Subcutaneous abdominal adipose tissue (tissue), 5 donors: ENCODE data around the gene GTSE1.

ENCODE experiments used
- H3K27ac ChIP-seq: one replicate; pipeline ENCODE4 v1.7.0; 2013; ENCODE audit warnings: low read depth, mild to moderate bottlenecking, inconsistent platforms, low read length, moderate library complexity
- H3K27me3 ChIP-seq, 5 donors: one replicate each; pipeline ENCODE4 v1.7.0; 2013; ENCODE audit warnings: low read length in 5 of 5, inconsistent platforms in 1 of 5; ENCODE audit not compliant: control insufficient read depth in 5 of 5, insufficient read depth in 4 of 5
- H3K36me3 ChIP-seq, 5 donors: one replicate each; pipeline ENCODE4 v1.7.0; 2013; ENCODE audit warnings: low read length in 5 of 5; ENCODE audit not compliant: control insufficient read depth in 5 of 5, insufficient read depth in 5 of 5
- H3K4me1 ChIP-seq, 5 donors: one replicate each; pipeline ENCODE4 v1.7.0; 2013; ENCODE audit warnings: low read length in 5 of 5, mild to moderate bottlenecking in 3 of 5, moderate library complexity in 1 of 5; ENCODE audit not compliant: control insufficient read depth in 5 of 5, insufficient read depth in 5 of 5
- H3K4me3 ChIP-seq, 5 donors: one replicate each; pipeline ENCODE4 v1.7.0; 2013; ENCODE audit warnings: low read length in 5 of 5, low read depth in 1 of 5
- H3K9ac ChIP-seq, 5 donors: one replicate each; pipeline ENCODE4 v1.7.0; 2013; ENCODE audit warnings: low read length in 5 of 5, mild to moderate bottlenecking in 4 of 5, moderate library complexity in 3 of 5
- H3K9me3 ChIP-seq, 5 donors: one replicate each; pipeline ENCODE4 v1.7.0; 2013; ENCODE audit warnings: low read length in 5 of 5; ENCODE audit not compliant: control insufficient read depth in 5 of 5
- donor health status: healthy.
- donor health status: healthy.
- donor health status: healthy.
- donor health status: healthy.
- donor health status: healthy.

Gene GTSE1

DNA sequence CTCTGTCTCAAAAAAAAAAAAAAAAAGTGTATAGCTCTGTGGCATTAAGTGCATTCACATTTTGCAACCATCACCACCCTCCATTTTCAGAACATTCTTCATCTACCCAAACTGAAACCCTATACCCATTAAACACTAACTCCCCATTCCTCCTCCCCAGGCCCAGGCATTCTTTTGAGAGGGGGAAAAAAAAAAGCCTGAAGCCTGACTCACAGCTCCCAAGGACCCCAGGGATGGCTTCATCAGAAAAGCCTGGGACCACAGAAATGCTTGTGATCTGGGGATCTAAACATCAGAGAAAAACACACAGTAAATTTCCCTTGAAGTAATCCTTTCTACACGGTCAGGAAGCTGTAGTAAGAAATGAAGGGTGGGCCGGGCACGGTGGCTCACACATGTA is 10.7 kb upstream of the GTSE1 start:
- Histone ChIP-seq H3K4me3 (no peak overlapping the region), H3K27ac (no peak overlapping the region), H3K9me3 (no peaks in the 10 kb centered on the region), H3K36me3 (peaks cover 3 to 95% (median 83%) of the 10 kb centered on the region in 5 donors), H3K27me3 (no peaks in the 10 kb centered on the region), H3K9ac (no peak overlapping the region), H3K4me1 (peaks cover 2 to 29% (median 27%) of the 10 kb centered on the region in 5 donors)

DNA sequence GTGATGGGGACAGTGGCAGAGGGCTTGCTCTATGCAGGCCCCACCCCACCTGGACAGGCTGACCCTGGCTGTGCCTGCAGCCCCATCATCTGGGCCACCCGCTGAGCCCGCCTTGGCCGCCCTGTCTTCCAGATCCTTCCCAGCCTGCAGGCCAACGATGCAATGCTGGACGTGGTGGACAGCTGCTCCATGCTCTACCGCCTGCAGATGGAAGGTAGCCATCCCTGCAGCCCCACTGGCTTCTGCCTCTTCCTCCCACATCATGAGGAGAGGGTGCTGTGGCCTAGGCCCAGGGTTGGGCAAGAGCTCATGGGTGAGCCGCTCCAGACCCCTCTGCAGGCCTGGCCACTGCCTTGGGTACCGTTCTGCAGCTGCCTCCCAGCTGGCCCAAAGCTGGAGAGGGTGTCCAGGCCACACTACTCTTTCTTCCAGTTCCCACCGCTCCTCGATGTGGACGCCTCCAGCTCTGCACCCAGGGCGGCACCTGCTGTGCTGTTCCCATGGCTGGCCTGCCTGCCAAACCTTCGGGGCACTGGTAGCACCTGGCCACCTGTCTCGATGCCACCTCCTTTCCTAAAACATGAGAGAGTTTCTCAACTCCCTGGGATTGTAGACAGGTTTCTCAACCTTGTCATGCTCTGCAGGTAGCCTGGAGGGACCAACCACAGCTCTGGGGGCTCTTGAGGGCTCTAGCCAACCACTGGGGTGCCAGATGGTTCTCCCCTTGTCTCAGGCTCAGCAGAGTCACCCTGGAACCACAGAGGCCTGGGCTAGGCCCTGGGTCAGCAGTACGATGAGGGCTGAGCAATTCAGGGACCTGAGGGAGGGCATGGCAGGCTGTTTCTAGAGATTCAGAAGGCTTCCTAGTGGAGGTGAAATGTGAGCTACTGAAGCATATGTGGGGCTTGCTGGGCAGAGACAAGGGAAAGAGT is 9.5 kb upstream of the GTSE1 start:
- Histone ChIP-seq H3K36me3 (peaks cover 3 to 91% (median 75%) of the 10 kb centered on the region in 5 donors), H3K27me3 (no peaks in the 10 kb centered on the region), H3K4me1 (peaks cover 2 to 34% (median 27%) of the 10 kb centered on the region in 5 donors), H3K4me3 (peak overlapping the region in 3 of 5 donors; percentile 23 to 50 (median 38)), H3K27ac (peak overlapping the region; percentile 49), H3K9me3 (no peaks in the 10 kb centered on the region), H3K9ac (peak overlapping the region in 4 of 5 donors; percentile 20 to 79 (median 37))

- H3K27ac ChIP-seq, result peak overlapping the region; percentile 49
Observed at GRCh38 chr22:46287873-46288751, 8.6 kb upstream of the GTSE1 start.

DNA sequence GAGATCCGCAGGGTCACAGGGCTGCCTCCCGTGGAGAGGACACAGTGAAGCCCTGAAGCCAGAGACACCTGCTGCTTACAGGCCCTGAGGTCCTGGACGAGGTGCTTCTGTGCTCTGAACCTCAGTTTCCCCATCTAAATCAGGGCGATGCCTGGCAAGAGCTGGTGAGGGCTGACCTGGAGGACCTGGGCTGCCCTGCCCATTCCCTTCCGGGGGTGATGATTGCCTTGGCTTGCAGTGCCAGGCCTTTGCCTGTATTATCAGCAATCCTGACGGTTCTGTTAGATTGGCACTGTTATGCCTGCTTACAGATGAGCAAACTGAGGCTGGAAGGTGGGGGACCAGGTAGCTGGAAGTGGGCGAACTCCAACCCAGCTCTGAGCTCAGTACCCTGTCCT is 7.8 kb upstream of the GTSE1 start:
- H3K9ac ChIP-seq, result peak overlapping the region in 1 of 5 donors; percentile 40
- H3K36me3 ChIP-seq, result peaks cover 1 to 91% (median 78%) of the 10 kb centered on the region in 5 donors
- H3K27me3 ChIP-seq, result no peaks in the 10 kb centered on the region
- peak overlapping the region in 1 of 5 donors; percentile 50 for H3K4me3 ChIP-seq
- H3K27ac ChIP-seq, result no peak overlapping the region
- no peaks in the 10 kb centered on the region for H3K9me3 ChIP-seq
- peaks cover 2 to 48% (median 29%) of the 10 kb centered on the region in 5 donors for H3K4me1 ChIP-seq

More at GRCh38 chr22:46287873-46288751, 8.6 kb upstream of the GTSE1 start:
- peak overlapping the region in 4 of 5 donors; percentile 20 to 79 (median 37) for H3K9ac ChIP-seq
- no peaks in the 10 kb centered on the region for H3K9me3 ChIP-seq
- peaks cover 2 to 43% (median 29%) of the 10 kb centered on the region in 5 donors for H3K4me1 ChIP-seq
- H3K4me3 ChIP-seq, result peak overlapping the region; percentile 9 to 50 (median 27)
- no peaks in the 10 kb centered on the region for H3K27me3 ChIP-seq
- peaks cover 3 to 91% (median 75%) of the 10 kb centered on the region in 5 donors for H3K36me3 ChIP-seq

DNA sequence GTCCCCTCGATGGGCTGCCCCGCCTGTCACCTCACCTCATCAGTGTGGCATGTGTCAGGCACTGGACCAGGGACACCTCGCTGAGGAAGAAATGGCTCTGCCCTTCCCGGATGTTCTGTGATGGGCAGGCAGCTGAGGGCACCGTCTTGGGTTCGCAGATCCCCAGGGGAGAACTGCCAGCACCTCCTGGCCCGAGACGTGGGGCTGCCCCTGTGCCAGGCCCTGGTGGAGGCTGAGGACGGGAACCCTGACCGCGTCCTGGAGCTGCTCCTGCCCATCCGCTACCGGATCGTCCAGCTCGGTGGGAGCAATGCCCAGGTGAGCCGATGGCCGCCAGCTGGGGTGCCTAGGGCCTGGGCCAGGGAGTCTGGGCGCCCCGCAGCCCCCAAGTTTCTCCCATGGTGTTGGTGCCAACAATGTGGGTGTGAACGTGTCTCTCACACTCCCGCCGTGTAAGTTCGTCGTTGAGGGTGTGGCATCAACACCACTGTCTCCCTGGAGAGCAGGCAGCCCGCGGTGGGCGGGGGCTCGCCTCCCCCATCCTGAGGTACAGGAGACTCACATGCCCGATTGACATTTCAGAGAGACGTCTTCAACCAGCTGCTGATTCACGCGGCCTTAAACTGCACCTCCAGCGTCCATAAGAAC is 7.3 kb upstream of the GTSE1 start:
- Histone ChIP-seq H3K9ac (peak overlapping the region in 1 of 5 donors; percentile 40), H3K4me1 (peaks cover 2 to 50% (median 27%) of the 10 kb centered on the region in 5 donors), H3K27me3 (no peaks in the 10 kb centered on the region), H3K36me3 (peaks cover 0 to 87% (median 72%) of the 10 kb centered on the region in 5 donors), H3K9me3 (no peaks in the 10 kb centered on the region), H3K4me3 (no peak overlapping the region), H3K27ac (no peak overlapping the region)

GRCh38 chr22:46290121-46290842 is 6.4 kb upstream of the GTSE1 start:
- H3K27me3 ChIP-seq, result no peaks in the 10 kb centered on the region

GRCh38 chr22:46290843-46291785 is 5.6 kb upstream of the GTSE1 start:
- H3K9ac ChIP-seq, result no peak overlapping the region
- no peak overlapping the region for H3K4me3 ChIP-seq
- no peak overlapping the region for H3K27ac ChIP-seq
- no peaks in the 10 kb centered on the region for H3K9me3 ChIP-seq
- H3K27me3 ChIP-seq, result no peaks in the 10 kb centered on the region
- peaks cover 6 to 57% (median 31%) of the 10 kb centered on the region in 5 donors for H3K4me1 ChIP-seq
- peaks cover 0 to 72% (median 60%) of the 10 kb centered on the region in 5 donors for H3K36me3 ChIP-seq

More at GRCh38 chr22:46290121-46290842, 6.4 kb upstream of the GTSE1 start:
- Histone ChIP-seq H3K27ac (no peak overlapping the region), H3K9me3 (no peaks in the 10 kb centered on the region), H3K36me3 (peaks cover 0 to 78% (median 64%) of the 10 kb centered on the region in 5 donors), H3K9ac (no peak overlapping the region), H3K4me1 (peaks cover 2 to 49% (median 23%) of the 10 kb centered on the region in 5 donors), H3K4me3 (no peak overlapping the region)

- H3K4me1 ChIP-seq, result peaks cover 6 to 63% (median 39%) of the 10 kb centered on the region in 5 donors
- H3K9ac ChIP-seq, result no peak overlapping the region
- no peaks in the 10 kb centered on the region for H3K27me3 ChIP-seq
- peaks cover 0 to 61% (median 51%) of the 10 kb centered on the region in 5 donors for H3K36me3 ChIP-seq
- no peak overlapping the region for H3K27ac ChIP-seq
- no peak overlapping the region for H3K4me3 ChIP-seq
- no peaks in the 10 kb centered on the region for H3K9me3 ChIP-seq
Observed at GRCh38 chr22:46292173-46292572, 4.5 kb upstream of the GTSE1 start.
